AG04450 (cell line): ENCODE results near the gene SEPTIN12. TPM values are rescaled to one million over a fixed set of nuclear protein-coding genes. Genes with fewer than 3 reads are reported as not detected.

ENCODE experiments used
- CTCF ChIA-PET: fragments of 300-600, 350-600 bp; formaldehyde crosslinking; extraction: SDS; loops from one replicate; lab custom pipeline; 2022; ENCODE audit warnings: antibody characterized with exemption, inconsistent platforms; lab: Charles Lee
- POLR2A ChIA-PET: fragments of 350-600 bp; formaldehyde crosslinking; extraction: SDS; loops from one replicate; lab custom pipeline; 2021; ENCODE audit warnings: antibody characterized with exemption, inconsistent platforms; lab: Yijun Ruan, JAX
- DNase-seq: peaks from one replicate; pipeline ENCODE4 v3.0.0-alpha.2; 2011; ENCODE audit warnings: low read depth, low spot score
- H3K27ac ChIP-seq: one replicate; pipeline ENCODE4 v1.5.1; 2012; ENCODE audit warnings: low read depth, low read length, control low read depth
- H3K27me3 ChIP-seq: one replicate; pipeline ENCODE4 v1.6.0; 2012; ENCODE audit warnings: low read length; ENCODE audit not compliant: control insufficient read depth, insufficient read depth
- H3K4me3 ChIP-seq: 2 replicates; pipeline ENCODE4 v1.5.1; 2011; ENCODE audit warnings: mild to moderate bottlenecking, low read depth, low read length, control low read depth
- H3K9me3 ChIP-seq: 2 replicates; pipeline ENCODE4 v1.5.1; 2012; ENCODE audit warnings: low read length; ENCODE audit not compliant: control insufficient read depth, insufficient read depth
- CTCF ChIP-seq: IDR thresholded peaks from 2 replicates; pipeline ENCODE4 v1.5.1; 2011; ENCODE audit warnings: low read depth, low read length, control low read depth, inconsistent platforms
- polyA plus RNA-seq: library from polyadenylated mRNA; depleted of rRNA; stranded (reverse); fragments of >200 nt; gene quantifications from 2 replicates; pipeline ENCODE4 v1.2.3, GENCODE V29; 2011

Gene SEPTIN12
- polyA plus RNA-seq, 1 experiment = not detected

GRCh38 chr16:4803401-4803844 lies 15.3 kb upstream of the SEPTIN12 start:
- CTCF ChIA-PET = interaction anchor here (0.5 to 1.0 kb wide), 3 partner anchors 148 to 154 kb away, joined by 4 read pairs; no protein-coding TSS in a partner anchor
- Histone ChIP-seq H3K4me3 (no peak overlapping the region), H3K9me3 (no peaks in the 10 kb centered on the region; the same call in 1 of the 2 replicates), H3K27ac (no peak overlapping the region), H3K27me3 (no peaks in the 10 kb centered on the region)
- no peak for TF ChIP-seq CTCF
- no peak for DNase-seq
- POLR2A ChIA-PET = interaction anchor here (0.5 to 1.0 kb wide), 3 partner anchors 10 to 113 kb away, joined by 3 read pairs; no protein-coding TSS in a partner anchor

GRCh38 chr16:4802659-4803287 lies 14.6 kb upstream of the SEPTIN12 start:
- TF ChIP-seq CTCF = no peak
- POLR2A ChIA-PET = interaction anchor here (0.5 to 1.0 kb wide), 4 partner anchors 10 to 204 kb away, joined by 3 to 5 read pairs (median 3); no protein-coding TSS in a partner anchor
- CTCF ChIA-PET = interaction anchor here (0.5 to 1.0 kb wide), 4 partner anchors 132 to 154 kb away, joined by 4 to 6 read pairs (median 4); no protein-coding TSS in a partner anchor
- Histone ChIP-seq H3K4me3 (peak overlapping the region; percentile 77), H3K27me3 (no peaks in the 10 kb centered on the region), H3K9me3 (no peaks in the 10 kb centered on the region; the same call in 1 of the 2 replicates), H3K27ac (no peak overlapping the region)
- peak; percentile 79 for DNase-seq

- no peak for DNase-seq
- H3K9me3 ChIP-seq = no peaks in the 10 kb centered on the region; the same call in 1 of the 2 replicates
Measured at GRCh38 chr16:4801962-4802658, 14.0 kb upstream of the SEPTIN12 start, which contains the start of gene ROGDI. ROGDI (minus strand) TSS chr16:4802633; CDS start chr16:4802571, 62 bp downstream.

GRCh38 chr16:4801051-4801961 lies 13.2 kb upstream of the SEPTIN12 start:
- POLR2A ChIA-PET = no interaction called here
- H3K9me3 ChIP-seq = no peaks in the 10 kb centered on the region; the same call in 1 of the 2 replicates
- H3K27ac ChIP-seq = no peak overlapping the region
- CTCF ChIA-PET = no interaction called here
- peak overlapping the region; percentile 77 for H3K4me3 ChIP-seq
- H3K27me3 ChIP-seq = no peaks in the 10 kb centered on the region
- no peak for DNase-seq
- no peak for TF ChIP-seq CTCF

More at GRCh38 chr16:4801962-4802658, 14.0 kb upstream of the SEPTIN12 start, which contains the start of gene ROGDI:
- Histone ChIP-seq H3K4me3 (peak within 1 kb of the TSS; percentile 77), H3K27me3 (no peaks in the 10 kb centered on the region), H3K27ac (no peak within 1 kb of the TSS)
- POLR2A ChIA-PET = interaction anchor here (0.6 to 1.0 kb wide), 2 partner anchors 115 to 205 kb away, joined by 3 to 5 read pairs; no protein-coding TSS in a partner anchor
- CTCF ChIA-PET = interaction anchor here (0.6 to 1.0 kb wide), 2 partner anchors 133 to 154 kb away, joined by 4 to 6 read pairs; no protein-coding TSS in a partner anchor
- TF ChIP-seq CTCF = no peak
